Gastroesophageal sphincter (tissue), 4 donors: Measurements from ENCODE around the gene ATP9B. TPM values are rescaled to one million over a fixed set of nuclear protein-coding genes. Genes with fewer than 3 reads are reported as not detected.
"Not testable (repeated sequence)": the region's sequence is repeated elsewhere in the genome, so short reads cannot be mapped to it uniquely, and the experiment has no call there.

ENCODE experiments used
- ATAC-seq: fragments of 150-250 bp; one replicate; pipeline ENCODE4 v1.9.1; 2016; ENCODE audit warnings: mild to moderate bottlenecking, moderate library complexity
- H3K27ac ChIP-seq, 4 donors: fragments of 200-600 bp; sonication (generic) in 3 of 4; 1 replicate in 3 of 4; 2 replicates in 1 of 4; pipeline ENCODE4 v1.5.1; 2016 to 2019
- H3K27me3 ChIP-seq: fragments of 200-600 bp; sonication (generic); one replicate; pipeline ENCODE4 v1.5.1; 2019
- H3K36me3 ChIP-seq, 2 donors: fragments of 200-600 bp; sonication (generic); one replicate each; pipeline ENCODE4 v1.5.1; 2019; ENCODE audit warnings: control low read depth in 1 of 2
- H3K4me1 ChIP-seq, 3 donors: fragments of 200-600 bp; sonication (generic); 1 replicate in 2 of 3; 2 replicates in 1 of 3; pipeline ENCODE4 v1.5.1; 2016 to 2019; ENCODE audit warnings: control low read depth in 2 of 3
- H3K4me3 ChIP-seq, 2 donors: fragments of 200-600 bp; sonication (generic); one replicate each; pipeline ENCODE4 v1.5.1; 2019; ENCODE audit warnings: mild to moderate bottlenecking in 1 of 2, moderate library complexity in 1 of 2
- H3K9me3 ChIP-seq, 3 donors: fragments of 200-600 bp; sonication (generic); one replicate each; pipeline ENCODE4 v1.5.1; 2017 to 2019; ENCODE audit warnings: control low read depth in 2 of 3
- EP300 ChIP-seq: sonication (generic); formaldehyde crosslinking; IDR thresholded peaks from one replicate; pipeline ENCODE4 v1.6.1; 2017; ENCODE audit warnings: antibody characterized with exemption, mild to moderate bottlenecking
- POLR2A ChIP-seq, 2 donors: fragments of 450-650 bp; IDR thresholded peaks; one replicate each; pipeline ENCODE4 v1.6.1; 2017; ENCODE audit warnings: antibody characterized with exemption in 2 of 2, mild to moderate bottlenecking in 2 of 2, moderate library complexity in 1 of 2
- POLR2AphosphoS5 ChIP-seq: sonication (generic); formaldehyde crosslinking; IDR thresholded peaks from one replicate; pipeline ENCODE4 v1.6.1; 2017; ENCODE audit warnings: antibody characterized with exemption
- WGBS, 2 donors: methylation state at CpG; one replicate each; pipeline ENCODE4 v1.1.5; 2018; ENCODE audit warnings: low coverage in 1 of 2; 5-methylcytosine and 5-hydroxymethylcytosine counted together
- total RNA-seq, 4 donors: library from RNA; depleted of rRNA; stranded (reverse); fragments of >200 nt; gene quantifications; one replicate each; pipeline ENCODE4 v1.1.0, GENCODE V29; 2016
- TF ChIP-seq, protein P1 (sequence below), 4 experiments: fragments of 200-600 bp in 2 of 4; fragments of 450-650 bp in 2 of 4; sonication (generic) in 1 of 4; IDR thresholded peaks; one replicate each; pipeline ENCODE4 v1.5.1; 2017 to 2019; ENCODE audit warnings: antibody characterized with exemption in 4 of 4, mild to moderate bottlenecking in 2 of 4, moderate library complexity in 2 of 4

The ATP9B gene
- total RNA-seq, 4 donors from 2014 or later = 16.6 to 48.7 (median 33.7) TPM

DNA sequence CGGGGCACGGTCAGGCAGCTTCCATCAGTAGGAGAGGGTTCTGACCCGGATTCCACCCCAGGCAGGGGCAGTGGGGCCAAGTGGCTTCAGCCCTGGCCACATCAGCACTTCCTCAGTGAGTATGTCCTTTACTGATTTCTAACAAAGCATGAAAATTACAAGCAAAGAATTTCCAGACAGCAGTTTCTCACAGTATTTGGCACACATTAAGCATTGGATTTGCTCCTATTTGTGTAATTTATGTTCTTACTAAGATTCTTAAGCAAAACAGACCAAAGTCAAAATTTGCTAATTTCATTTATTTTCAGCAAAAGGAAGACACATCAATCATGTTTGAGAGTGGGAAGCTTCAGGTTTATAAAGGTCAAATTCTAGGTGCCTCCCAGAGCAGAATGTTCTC lies 253.2 kb downstream of the ATP9B start:
- ATAC-seq = no peak
- Histone ChIP-seq H3K36me3 (peaks cover 0 to 50% of the 10 kb centered on the region in 2 donors), H3K4me1 (no peaks in the 10 kb centered on the region), H3K9me3 (no peaks in the 10 kb centered on the region), H3K27ac (no peak overlapping the region), H3K27me3 (no peaks in the 10 kb centered on the region), H3K4me3 (no peak overlapping the region)
- no CpG with 5 or more reads among the region's 3 CpGs for WGBS, 2 donors
- no peak for TF ChIP-seq EP300
- no peak for TF ChIP-seq POLR2A (IDR thresholded peaks at IDR 0.05)
- TF ChIP-seq POLR2AphosphoS5 = no peak
- TF ChIP-seq, protein P1, sequence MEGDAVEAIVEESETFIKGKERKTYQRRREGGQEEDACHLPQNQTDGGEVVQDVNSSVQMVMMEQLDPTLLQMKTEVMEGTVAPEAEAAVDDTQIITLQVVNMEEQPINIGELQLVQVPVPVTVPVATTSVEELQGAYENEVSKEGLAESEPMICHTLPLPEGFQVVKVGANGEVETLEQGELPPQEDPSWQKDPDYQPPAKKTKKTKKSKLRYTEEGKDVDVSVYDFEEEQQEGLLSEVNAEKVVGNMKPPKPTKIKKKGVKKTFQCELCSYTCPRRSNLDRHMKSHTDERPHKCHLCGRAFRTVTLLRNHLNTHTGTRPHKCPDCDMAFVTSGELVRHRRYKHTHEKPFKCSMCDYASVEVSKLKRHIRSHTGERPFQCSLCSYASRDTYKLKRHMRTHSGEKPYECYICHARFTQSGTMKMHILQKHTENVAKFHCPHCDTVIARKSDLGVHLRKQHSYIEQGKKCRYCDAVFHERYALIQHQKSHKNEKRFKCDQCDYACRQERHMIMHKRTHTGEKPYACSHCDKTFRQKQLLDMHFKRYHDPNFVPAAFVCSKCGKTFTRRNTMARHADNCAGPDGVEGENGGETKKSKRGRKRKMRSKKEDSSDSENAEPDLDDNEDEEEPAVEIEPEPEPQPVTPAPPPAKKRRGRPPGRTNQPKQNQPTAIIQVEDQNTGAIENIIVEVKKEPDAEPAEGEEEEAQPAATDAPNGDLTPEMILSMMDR (IDR thresholded peaks at IDR 0.05) = no peak

DNA sequence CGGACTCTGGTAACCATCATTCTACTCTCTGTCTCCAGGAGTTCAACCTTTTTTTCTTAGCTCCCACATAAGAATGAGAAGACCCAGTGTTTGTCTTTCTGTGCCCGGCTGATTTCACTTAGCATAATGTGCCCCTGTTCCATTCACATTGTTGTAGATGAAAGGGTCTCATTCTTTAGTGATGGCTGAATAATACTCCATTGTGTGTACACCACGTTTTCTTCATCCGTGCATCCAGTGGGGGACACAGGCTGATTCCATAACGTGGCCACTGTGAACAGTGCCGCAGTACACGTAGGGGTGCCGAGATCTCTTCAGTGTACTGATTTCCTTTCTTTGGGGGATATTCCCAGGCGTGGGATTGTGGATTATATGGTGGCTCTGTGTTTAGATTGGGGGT lies 254.3 kb downstream of the ATP9B start:
- no peaks in the 10 kb centered on the region for H3K9me3 ChIP-seq
- H3K36me3 ChIP-seq = peaks cover 0 to 44% of the 10 kb centered on the region in 2 donors
- no peak overlapping the region for H3K27ac ChIP-seq
- TF ChIP-seq, protein P1 (IDR thresholded peaks at IDR 0.05) = no peak
- TF ChIP-seq POLR2A (IDR thresholded peaks at IDR 0.05) = no peak
- TF ChIP-seq POLR2AphosphoS5 = no peak
- no peak for TF ChIP-seq EP300
- 92 to 95% methylated on average over 9 of the region's 9 CpGs for WGBS, 2 donors
- H3K4me1 ChIP-seq = no peaks in the 10 kb centered on the region
- no peak overlapping the region for H3K4me3 ChIP-seq
- no peaks in the 10 kb centered on the region for H3K27me3 ChIP-seq
- no peak for ATAC-seq

DNA sequence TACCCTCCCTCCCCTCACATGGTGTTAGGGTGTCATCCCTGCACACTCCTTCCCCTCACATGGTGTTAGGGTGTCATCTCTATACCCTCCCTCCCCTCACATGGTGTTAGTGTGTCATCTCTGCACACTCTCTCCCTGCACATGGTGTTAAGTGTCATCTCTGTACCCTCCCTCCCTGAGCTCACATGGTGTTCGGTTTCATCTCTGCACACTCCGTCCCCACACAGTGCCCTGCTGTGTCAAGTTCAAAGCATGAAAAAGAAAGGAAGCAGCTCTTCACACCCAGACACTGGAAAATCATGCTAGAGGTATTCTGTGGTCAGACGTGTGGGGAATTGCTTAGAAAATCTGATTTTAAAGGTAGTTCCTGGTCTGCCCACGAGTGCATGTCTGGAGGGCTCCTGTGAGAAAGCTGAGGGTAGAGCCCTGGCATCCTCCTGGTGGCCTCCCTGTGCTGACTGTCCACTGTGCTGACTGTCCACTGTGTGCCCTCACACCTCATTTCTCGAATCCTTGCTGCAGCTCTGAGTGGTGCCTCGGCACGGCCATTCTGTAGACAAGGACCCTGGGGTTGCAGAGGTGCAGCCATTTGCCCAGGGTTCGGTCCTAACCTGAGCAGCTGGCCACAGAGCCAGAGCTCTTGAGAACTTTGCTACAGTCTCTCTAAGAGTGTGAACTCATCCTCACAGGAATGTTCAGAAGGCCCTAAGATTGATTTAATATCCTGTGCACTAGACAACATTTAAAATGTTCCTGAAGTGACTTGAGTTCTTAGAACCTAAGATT lies 257.4 kb downstream of the ATP9B start:
- 86 to 87% methylated on average over 3 to 4 of the region's 8 CpGs for WGBS, 2 donors
- H3K4me3 ChIP-seq = no peak overlapping the region
- no peak for TF ChIP-seq POLR2A (IDR thresholded peaks at IDR 0.05)
- TF ChIP-seq, protein P1 (IDR thresholded peaks at IDR 0.05) = no peak
- no peak for TF ChIP-seq POLR2AphosphoS5
- no peak for TF ChIP-seq EP300
- no peak for ATAC-seq
- no peaks in the 10 kb centered on the region for H3K27me3 ChIP-seq
- H3K4me1 ChIP-seq = no peaks in the 10 kb centered on the region
- H3K27ac ChIP-seq = no peak overlapping the region
- no peaks in the 10 kb centered on the region for H3K9me3 ChIP-seq
- peaks cover 0 to 63% of the 10 kb centered on the region in 2 donors for H3K36me3 ChIP-seq

DNA sequence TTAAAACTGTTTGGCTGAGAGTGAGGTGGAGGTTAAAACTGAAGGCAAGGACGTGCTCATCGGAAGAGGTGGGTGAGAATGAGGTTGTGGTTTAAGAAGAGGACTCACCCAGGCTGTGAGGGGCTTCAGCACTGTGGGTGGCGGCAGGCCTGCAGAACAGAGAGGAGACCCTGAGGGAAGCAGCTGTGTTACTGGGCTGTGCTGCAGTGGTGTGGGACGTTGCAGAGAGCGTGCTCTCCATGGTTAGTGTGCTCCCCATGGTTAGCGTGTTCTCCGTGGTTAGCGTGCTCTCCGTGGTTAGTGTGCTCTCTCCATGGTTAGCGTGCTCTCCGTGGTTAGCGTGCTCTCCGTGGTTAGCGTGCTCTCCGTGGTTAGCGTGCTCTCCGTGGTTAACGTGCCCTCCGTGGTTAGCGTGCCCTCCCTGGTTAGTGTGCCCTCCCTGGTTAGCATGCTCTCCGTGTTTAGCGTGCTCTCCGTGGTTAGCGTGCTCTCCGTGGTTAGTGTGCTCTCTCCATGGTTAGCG lies 258.1 kb downstream of the ATP9B start:
- WGBS, 2 donors = 95 to 97% methylated on average over 12 to 23 of the region's 26 CpGs
- Histone ChIP-seq H3K4me1 (no peaks in the 10 kb centered on the region), H3K9me3 (no peaks in the 10 kb centered on the region), H3K27me3 (no peaks in the 10 kb centered on the region), H3K36me3 (peaks cover 0 to 63% of the 10 kb centered on the region in 2 donors), H3K27ac (no peak overlapping the region), H3K4me3 (no peak overlapping the region)
- no peak for ATAC-seq
- TF ChIP-seq, protein P1 (IDR thresholded peaks at IDR 0.05) = no peak
- TF ChIP-seq POLR2AphosphoS5 (no peak), POLR2A (IDR thresholded peaks at IDR 0.05) (no peak), EP300 (no peak)

DNA sequence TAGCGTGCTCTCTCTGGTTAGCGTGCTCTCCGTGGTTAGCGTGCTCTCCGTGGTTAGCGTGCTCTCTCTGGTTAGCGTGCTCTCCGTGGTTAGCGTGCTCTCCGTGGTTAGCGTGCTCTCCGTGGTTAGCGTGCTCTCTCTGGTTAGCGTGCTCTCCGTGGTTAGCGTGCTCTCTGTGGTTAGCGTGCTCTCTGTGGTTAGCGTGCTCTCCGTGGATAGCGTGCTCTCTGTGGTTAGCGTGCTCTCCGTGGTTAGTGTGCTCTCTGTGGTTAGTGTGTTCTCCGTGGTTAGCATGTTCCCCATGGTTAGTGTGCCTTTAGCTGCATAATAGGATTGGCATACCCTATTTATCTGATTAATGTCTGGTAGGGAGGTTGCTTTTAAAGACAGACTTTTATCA lies 258.7 kb downstream of the ATP9B start:
- 80 to 94% methylated on average over 1 to 15 of the region's 23 CpGs for WGBS, 2 donors
- not testable (repeated sequence) for H3K4me1 ChIP-seq, H3K27ac ChIP-seq, H3K4me3 ChIP-seq, H3K9me3 ChIP-seq, ATAC-seq, H3K27me3 ChIP-seq
- H3K36me3 ChIP-seq = peaks cover 0 to 64% of the 10 kb centered on the region in 2 donors
